ENCODE data around the gene NDUFB11.
A peak's percentile ranks its signal among the peaks of the same experiment; 100 is the strongest.
"Not testable (repeated sequence)": the region's sequence is repeated elsewhere in the genome, so short reads cannot be mapped to it uniquely, and the experiment has no call there.

The NDUFB11 gene

GRCh38 chrX:47138171-47138570, 6.3 kb downstream of the NDUFB11 start:
- Histone ChIP-seq H3K27ac (replicated peaks) (no peak overlapping the region), H3K4me3 (replicated peaks; ENCODE audit: insufficient read depth, low read length) (no peak overlapping the region), H3K27me3 (ENCODE audit: insufficient read depth, poor library complexity, severe bottlenecking) (no peaks in the 10 kb centered on the region)
- DNase-seq (ENCODE audit: low read depth in 1 of 2, low spot score in 1 of 2) = no peak
- TF ChIP-seq POLR2AphosphoS5 (IDR thresholded peaks at IDR 0.05; ENCODE audit: low read depth) (no peak), SPI1 (IDR thresholded peaks at IDR 0.05; ENCODE audit: borderline replicate concordance, low read depth) (no peak), CTCF (IDR thresholded peaks at IDR 0.05; ENCODE audit: insufficient read depth, low read length) (no peak), GABPA (IDR thresholded peaks at IDR 0.05; ENCODE audit: low read depth) (no peak), REST (IDR thresholded peaks at IDR 0.05; ENCODE audit: insufficient replicate concordance, low read depth) (no peak)

- H3K27ac ChIP-seq (replicated peaks); DNase-seq (ENCODE audit: low read depth in 1 of 2, low spot score in 1 of 2); H3K27me3 ChIP-seq (ENCODE audit: insufficient read depth, poor library complexity, severe bottlenecking); H3K4me3 ChIP-seq (replicated peaks; ENCODE audit: insufficient read depth, low read length): not testable (repeated sequence)
Observed at GRCh38 chrX:47135650-47136049, 8.9 kb downstream of the NDUFB11 start.

- no peaks in the 10 kb centered on the region for H3K27me3 ChIP-seq (ENCODE audit: insufficient read depth, poor library complexity, severe bottlenecking)
- no peak overlapping the region for H3K4me3 ChIP-seq (replicated peaks; ENCODE audit: insufficient read depth, low read length)
- DNase-seq (ENCODE audit: low read depth in 1 of 2, low spot score in 1 of 2) = no peak
- TF ChIP-seq POLR2AphosphoS5 (IDR thresholded peaks at IDR 0.05; ENCODE audit: low read depth) (no peak), GABPA (IDR thresholded peaks at IDR 0.05; ENCODE audit: low read depth) (no peak), REST (IDR thresholded peaks at IDR 0.05; ENCODE audit: insufficient replicate concordance, low read depth) (no peak), SPI1 (IDR thresholded peaks at IDR 0.05; ENCODE audit: borderline replicate concordance, low read depth) (no peak), CTCF (IDR thresholded peaks at IDR 0.05; ENCODE audit: insufficient read depth, low read length) (no peak)
- no peak overlapping the region for H3K27ac ChIP-seq (replicated peaks)
Observed at GRCh38 chrX:47133493-47133892, 11.0 kb downstream of the NDUFB11 start.

DNA sequence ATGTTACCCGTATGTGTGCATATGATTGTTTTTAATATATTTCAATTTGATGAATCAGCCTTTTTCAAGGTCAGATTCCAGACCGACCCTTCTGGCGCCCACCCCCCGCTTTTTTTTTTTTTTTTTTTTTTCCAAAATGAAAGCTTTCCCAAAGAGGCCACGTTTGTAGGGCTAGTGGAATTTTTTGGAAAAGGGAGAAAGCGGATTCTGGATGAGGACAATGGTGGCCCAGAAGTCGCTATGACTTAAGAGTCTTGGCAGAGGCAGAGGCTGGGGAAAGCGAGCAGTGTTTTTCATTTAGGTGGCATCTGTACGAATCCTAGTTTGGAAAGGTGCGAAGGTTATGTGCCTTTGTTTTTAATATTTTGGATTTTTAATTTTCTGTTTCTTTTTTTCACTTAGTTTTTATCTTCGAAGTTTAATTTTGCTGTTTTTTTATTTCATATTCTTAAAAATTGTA, 14.6 kb downstream of the NDUFB11 start:
- no peak for DNase-seq (ENCODE audit: low read depth in 1 of 2, low spot score in 1 of 2)
- Histone ChIP-seq H3K4me3 (replicated peaks; ENCODE audit: insufficient read depth, low read length) (peak overlapping the region; percentile 61), H3K27me3 (ENCODE audit: insufficient read depth, poor library complexity, severe bottlenecking) (no peaks in the 10 kb centered on the region), H3K27ac (replicated peaks) (peak overlapping the region; percentile 31)
- no peak for TF ChIP-seq SPI1 (IDR thresholded peaks at IDR 0.05; ENCODE audit: borderline replicate concordance, low read depth)

GRCh38 chrX:47129157-47129898, 15.2 kb downstream of the NDUFB11 start:
- Histone ChIP-seq H3K27ac (replicated peaks) (peak overlapping the region; percentile 64), H3K4me3 (replicated peaks; ENCODE audit: insufficient read depth, low read length) (peak overlapping the region; percentile 61), H3K27me3 (ENCODE audit: insufficient read depth, poor library complexity, severe bottlenecking) (no peaks in the 10 kb centered on the region)
- no peak for TF ChIP-seq SPI1 (IDR thresholded peaks at IDR 0.05; ENCODE audit: borderline replicate concordance, low read depth)
- TF ChIP-seq POLR2AphosphoS5 (IDR thresholded peaks at IDR 0.05; ENCODE audit: low read depth) = peak; percentile 40; the same call in 1 of the 2 replicates
- peak; percentile 40 for TF ChIP-seq REST (IDR thresholded peaks at IDR 0.05; ENCODE audit: insufficient replicate concordance, low read depth)
- peak; percentile 83 to 94 for DNase-seq (ENCODE audit: low read depth in 1 of 2, low spot score in 1 of 2)

DNA sequence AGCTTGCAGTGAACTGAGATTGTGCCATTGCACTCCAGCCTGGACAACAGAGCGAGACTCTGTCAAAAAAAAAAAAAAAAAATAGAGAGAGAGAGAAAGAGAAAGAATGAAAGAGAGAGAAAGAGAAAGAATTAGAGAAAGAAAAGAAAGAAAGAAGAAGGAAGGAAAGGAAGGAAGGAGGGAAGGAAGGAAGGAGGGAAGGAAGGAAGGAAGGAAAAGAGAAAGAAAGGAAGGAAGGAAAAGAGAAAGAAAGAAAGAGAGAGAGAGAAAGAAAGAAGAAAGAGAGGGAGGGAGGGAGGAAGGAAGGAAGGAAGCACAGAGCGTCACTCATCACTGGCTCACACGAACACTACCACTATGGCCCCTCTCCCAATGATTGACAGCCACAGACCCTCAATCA, 20.0 kb downstream of the NDUFB11 start:
- H3K27me3 ChIP-seq (ENCODE audit: insufficient read depth, poor library complexity, severe bottlenecking); DNase-seq (ENCODE audit: low read depth in 1 of 2, low spot score in 1 of 2); H3K4me3 ChIP-seq (replicated peaks; ENCODE audit: insufficient read depth, low read length); H3K27ac ChIP-seq (replicated peaks): not testable (repeated sequence)

Data from HL-60 (cell line).